HG02943 (cell line): ENCODE results near the gene LRRC32.

ENCODE experiments used
- ATAC-seq: cut with Tn5 transposase; IDR thresholded peaks from one replicate; pipeline ENCODE4 v1.9.1; 2021; ENCODE audit warnings: mild to moderate bottlenecking, low read depth, moderate library complexity; ENCODE audit not compliant: unreplicated experiment

Gene LRRC32

GRCh38 chr11:76665921-76666351 is 4.6 kb downstream of the LRRC32 start:
- ATAC-seq: no peak

- no peak for ATAC-seq
These were observed 5.4 kb downstream of the LRRC32 start for GRCh38 chr11:76665172-76665571.

GRCh38 chr11:76664578-76665061 is 5.9 kb downstream of the LRRC32 start:
- ATAC-seq: no peak

GRCh38 chr11:76663912-76664440 is 6.6 kb downstream of the LRRC32 start:
- ATAC-seq: no peak

GRCh38 chr11:76663486-76663810 is 7.1 kb downstream of the LRRC32 start:
- ATAC-seq: no peak

- no peak for ATAC-seq
These were observed 7.7 kb downstream of the LRRC32 start for GRCh38 chr11:76662656-76663485.

- no peak for ATAC-seq
These were observed 8.6 kb downstream of the LRRC32 start for GRCh38 chr11:76661834-76662434.

- no peak for ATAC-seq
These were observed 9.2 kb downstream of the LRRC32 start for GRCh38 chr11:76661306-76661751.

- ATAC-seq: no peak
These were observed 9.8 kb downstream of the LRRC32 start for GRCh38 chr11:76660533-76661305.

GRCh38 chr11:76659672-76660532 is 10.6 kb downstream of the LRRC32 start:
- no peak for ATAC-seq

GRCh38 chr11:76658651-76659650 is 11.6 kb downstream of the LRRC32 start:
- ATAC-seq: no peak

GRCh38 chr11:76658231-76658630 is 12.3 kb downstream of the LRRC32 start:
- no peak for ATAC-seq

- no peak for ATAC-seq
These were observed 13.1 kb downstream of the LRRC32 start for GRCh38 chr11:76657187-76658170.

- no peak for ATAC-seq
These were observed 13.9 kb downstream of the LRRC32 start for GRCh38 chr11:76656571-76657081.

GRCh38 chr11:76656050-76656531 is 14.5 kb downstream of the LRRC32 start:
- no peak for ATAC-seq

GRCh38 chr11:76655501-76656049 is 15.0 kb downstream of the LRRC32 start:
- no peak for ATAC-seq

GRCh38 chr11:76654980-76655379 is 15.6 kb downstream of the LRRC32 start:
- no peak for ATAC-seq
